Measurements from ENCODE around the gene CCP110.

CCP110 gene

GRCh38 chr16:19563377-19563776 is 39.6 kb downstream of the CCP110 start:
- TF ChIP-seq EZH2phosphoT487 (IDR thresholded peaks at IDR 0.05; ENCODE audit: borderline replicate concordance), result no peak
- no peak for TF ChIP-seq CTCF (conservative IDR thresholded peaks at IDR 0.05; ENCODE audit: low read length)
- Histone ChIP-seq H3K9me2 (replicated peaks; ENCODE audit: low read depth, low read length) (no peaks in the 10 kb centered on the region), H4K20me1 (ENCODE audit: insufficient read depth, low read length, poor library complexity, severe bottlenecking) (no peaks in the 10 kb centered on the region), H3F3A (ENCODE audit: low read depth) (no peaks in the 10 kb centered on the region), H3K9me3 (ENCODE audit: insufficient read depth, low read depth, low read length) (no peaks in the 10 kb centered on the region), H3K27me3 (ENCODE audit: insufficient read depth, low read length, poor library complexity, severe bottlenecking) (no peaks in the 10 kb centered on the region), H3K36me3 (ENCODE audit: insufficient read depth, low read length) (no peaks in the 10 kb centered on the region), H3K9ac (ENCODE audit: low read depth, low read length, poor library complexity, severe bottlenecking) (no peak overlapping the region), H3K4me1 (ENCODE audit: insufficient read depth, low read length, poor library complexity, severe bottlenecking) (no peaks in the 10 kb centered on the region), H3K4me3 (ENCODE audit: low read length, poor library complexity, severe bottlenecking) (no peak overlapping the region), H2AFZ (ENCODE audit: low read length) (no peak overlapping the region), H3K4me2 (ENCODE audit: low read depth, low read length, poor library complexity, severe bottlenecking) (no peak overlapping the region), H3K79me2 (ENCODE audit: insufficient read depth, low read length) (no peaks in the 10 kb centered on the region)

DNA sequence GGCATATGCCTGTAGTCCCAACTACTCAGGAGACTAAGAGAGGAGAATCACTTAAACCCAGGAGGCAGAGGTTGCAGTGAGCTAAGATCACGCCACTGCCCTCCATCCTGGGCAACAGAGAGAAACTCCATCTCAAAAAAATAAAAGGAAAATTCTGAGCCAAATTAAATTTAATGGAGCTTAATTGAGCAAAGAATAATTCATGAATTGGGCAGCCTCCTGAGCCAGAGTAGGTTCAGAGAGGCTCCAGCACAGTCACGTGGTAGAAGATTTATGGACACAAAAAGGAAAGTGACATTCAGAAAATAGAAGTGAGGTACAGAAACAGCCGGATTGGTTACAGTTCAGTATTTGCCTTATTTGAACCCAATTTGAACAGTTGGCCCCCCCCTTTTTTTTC is 42.6 kb downstream of the CCP110 start:
- Histone ChIP-seq H3F3A (ENCODE audit: low read depth) (no peaks in the 10 kb centered on the region), H3K36me3 (ENCODE audit: insufficient read depth, low read length) (no peaks in the 10 kb centered on the region; the same call in 1 of the 2 replicates), H4K20me1 (ENCODE audit: insufficient read depth, low read length, poor library complexity, severe bottlenecking) (no peaks in the 10 kb centered on the region), H3K9me2 (replicated peaks; ENCODE audit: low read depth, low read length) (no peaks in the 10 kb centered on the region), H3K9ac (ENCODE audit: low read depth, low read length, poor library complexity, severe bottlenecking) (no peak overlapping the region), H3K9me3 (ENCODE audit: insufficient read depth, low read depth, low read length) (no peaks in the 10 kb centered on the region), H2AFZ (ENCODE audit: low read length) (no peak overlapping the region), H3K4me2 (ENCODE audit: low read depth, low read length, poor library complexity, severe bottlenecking) (no peak overlapping the region), H3K27me3 (ENCODE audit: insufficient read depth, low read length, poor library complexity, severe bottlenecking) (no peaks in the 10 kb centered on the region), H3K4me3 (ENCODE audit: low read length, poor library complexity, severe bottlenecking) (no peak overlapping the region), H3K4me1 (ENCODE audit: insufficient read depth, low read length, poor library complexity, severe bottlenecking) (no peaks in the 10 kb centered on the region), H3K79me2 (ENCODE audit: insufficient read depth, low read length) (no peaks in the 10 kb centered on the region)
- TF ChIP-seq CTCF (conservative IDR thresholded peaks at IDR 0.05; ENCODE audit: low read length) (no peak), EZH2phosphoT487 (IDR thresholded peaks at IDR 0.05; ENCODE audit: borderline replicate concordance) (no peak)

DNA sequence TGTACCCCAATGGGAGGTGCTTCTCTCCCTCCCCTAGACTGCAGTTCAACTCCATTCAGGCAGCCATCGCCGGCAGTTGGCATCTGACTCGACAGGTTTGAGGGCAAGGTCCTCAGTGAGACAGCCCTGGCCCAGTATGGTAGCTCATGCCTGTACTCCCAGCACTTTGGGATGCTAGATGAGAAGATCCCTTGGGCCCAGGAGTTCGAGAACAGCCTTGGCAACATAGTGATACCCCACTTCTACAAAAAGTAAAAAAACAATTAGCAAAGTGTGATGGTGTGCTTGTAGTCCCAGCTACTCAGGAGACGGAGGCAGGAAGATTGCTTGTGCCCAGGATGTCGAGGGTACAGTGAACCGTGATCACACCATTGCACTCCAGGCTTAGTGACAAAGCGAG is 43.8 kb downstream of the CCP110 start:
- Histone ChIP-seq H2AFZ (ENCODE audit: low read length) (no peak overlapping the region), H3K4me1 (ENCODE audit: insufficient read depth, low read length, poor library complexity, severe bottlenecking) (no peaks in the 10 kb centered on the region), H3K9me2 (replicated peaks; ENCODE audit: low read depth, low read length) (no peaks in the 10 kb centered on the region), H4K20me1 (ENCODE audit: insufficient read depth, low read length, poor library complexity, severe bottlenecking) (no peaks in the 10 kb centered on the region), H3K9ac (ENCODE audit: low read depth, low read length, poor library complexity, severe bottlenecking) (no peak overlapping the region), H3K4me3 (ENCODE audit: low read length, poor library complexity, severe bottlenecking) (no peak overlapping the region), H3K9me3 (ENCODE audit: insufficient read depth, low read depth, low read length) (no peaks in the 10 kb centered on the region), H3K27me3 (ENCODE audit: insufficient read depth, low read length, poor library complexity, severe bottlenecking) (no peaks in the 10 kb centered on the region), H3K36me3 (ENCODE audit: insufficient read depth, low read length) (no peaks in the 10 kb centered on the region; the same call in 1 of the 2 replicates), H3F3A (ENCODE audit: low read depth) (no peaks in the 10 kb centered on the region), H3K79me2 (ENCODE audit: insufficient read depth, low read length) (no peaks in the 10 kb centered on the region), H3K4me2 (ENCODE audit: low read depth, low read length, poor library complexity, severe bottlenecking) (no peak overlapping the region)
- TF ChIP-seq EZH2phosphoT487 (IDR thresholded peaks at IDR 0.05; ENCODE audit: borderline replicate concordance) (no peak), CTCF (conservative IDR thresholded peaks at IDR 0.05; ENCODE audit: low read length) (no peak)

Data from Loucy (cell line).